GM23338 (cell line): ENCODE measurements around the gene IVD. TPM values are rescaled to one million over a fixed set of nuclear protein-coding genes. Genes with fewer than 3 reads are reported as not detected.
A peak's percentile ranks its signal among the peaks of the same experiment; 100 is the strongest.

Source experiments
- ATAC-seq: fragments of 200-7000 bp; cut with Tn5 transposase; 3 replicates; pipeline ENCODE4 v1.9.1; 2020
- DNase-seq: peaks from one replicate; pipeline ENCODE4 v3.0.0-alpha.2; 2015; ENCODE audit warnings: low spot score
- H2AFZ ChIP-seq: fragments of 200-600 bp; sonication (generic); 2 replicates; pipeline ENCODE4 v1.8.0; 2016; ENCODE audit warnings: antibody characterized with exemption, mild to moderate bottlenecking, moderate library complexity
- H3F3A ChIP-seq: fragments of 200-600 bp; sonication (generic); replicated peaks from 2 replicates; pipeline ENCODE4 v1.8.0; 2017; ENCODE audit warnings: antibody characterized with exemption, mixed run types, low read depth
- H3K27ac ChIP-seq: fragments of 200-600 bp; sonication (generic); 2 replicates; pipeline ENCODE4 v1.6.1; 2016; ENCODE audit warnings: low read depth
- H3K27me3 ChIP-seq: fragments of 200-600 bp; sonication (generic); 2 replicates; pipeline ENCODE4 v1.8.0; 2016; ENCODE audit warnings: mild to moderate bottlenecking, mixed run types, moderate library complexity; ENCODE audit not compliant: insufficient read depth
- H3K36me3 ChIP-seq: fragments of 200-600 bp; sonication (generic); 2 replicates; pipeline ENCODE4 v1.8.0; 2016; ENCODE audit warnings: mild to moderate bottlenecking; ENCODE audit not compliant: insufficient read depth
- H3K4me1 ChIP-seq: fragments of 200-600 bp; sonication (generic); 2 replicates; pipeline ENCODE4 v1.8.0; 2016; ENCODE audit warnings: mild to moderate bottlenecking, moderate library complexity; ENCODE audit not compliant: insufficient read depth
- H3K4me2 ChIP-seq: fragments of 200-600 bp; sonication (generic); 2 replicates; pipeline ENCODE4 v1.7.1; 2017; ENCODE audit warnings: mixed run types
- H3K4me3 ChIP-seq: fragments of 200-600 bp; sonication (generic); 2 replicates; pipeline ENCODE4 v1.6.1; 2016; ENCODE audit warnings: mixed run types
- H3K79me2 ChIP-seq: fragments of 200-600 bp; sonication (generic); replicated peaks from 2 replicates; pipeline ENCODE4 v1.8.0; 2017; ENCODE audit warnings: mild to moderate bottlenecking; ENCODE audit not compliant: insufficient read depth
- H3K9me2 ChIP-seq: fragments of 200-600 bp; sonication (generic); 2 replicates; pipeline ENCODE4 v1.8.0; 2017; ENCODE audit not compliant: insufficient read depth
- H4K20me1 ChIP-seq: fragments of 200-600 bp; sonication (generic); replicated peaks from 2 replicates; pipeline ENCODE4 v1.8.0; 2017; ENCODE audit warnings: mild to moderate bottlenecking; ENCODE audit not compliant: insufficient read depth
- H3K27ac Mint-ChIP-seq: 2 replicates; pipeline ENCODE4 v1.8.0; 2020; ENCODE audit warnings: inconsistent platforms, mild to moderate bottlenecking, moderate library complexity, mixed read lengths
- H3K27me3 Mint-ChIP-seq: 3 replicates; pipeline ENCODE4 v1.8.0; 2022; ENCODE audit warnings: low read depth, mild to moderate bottlenecking, moderate library complexity, mixed read lengths, inconsistent platforms; ENCODE audit not compliant: insufficient read depth, poor library complexity
- H3K36me3 Mint-ChIP-seq: 3 replicates; pipeline ENCODE4 v1.8.0; 2021; ENCODE audit warnings: low read depth, mild to moderate bottlenecking, inconsistent platforms, moderate library complexity, mixed read lengths
- H3K4me1 Mint-ChIP-seq: 3 replicates; pipeline ENCODE4 v1.8.0; 2020; ENCODE audit warnings: mild to moderate bottlenecking, inconsistent platforms, mixed read lengths
- H3K4me3 Mint-ChIP-seq: 3 replicates; pipeline ENCODE4 v1.8.0; 2021; ENCODE audit warnings: moderate library complexity, mild to moderate bottlenecking, inconsistent platforms, mixed read lengths
- H3K9me3 Mint-ChIP-seq: 3 replicates; pipeline ENCODE4 v1.8.0; 2020; ENCODE audit warnings: moderate library complexity, mild to moderate bottlenecking, inconsistent platforms, mixed read lengths
- CREB1 ChIP-seq: fragments of 250-450 bp; sonication (Bioruptor Pico); IDR thresholded peaks from 2 replicates; pipeline ENCODE4 v1.5.0; 2020; ENCODE audit warnings: low read depth, mild to moderate bottlenecking, moderate library complexity
- ETS1 ChIP-seq: IDR thresholded peaks from 2 replicates; pipeline ENCODE4 v1.6.1; 2016; ENCODE audit warnings: antibody characterized with exemption
- EZH2phosphoT487 ChIP-seq: fragments of 200-600 bp; sonication (generic); IDR thresholded peaks from one replicate; pipeline ENCODE4 v1.8.1; 2018; ENCODE audit warnings: antibody characterized with exemption; ENCODE audit not compliant: unreplicated experiment
- JUNB ChIP-seq: IDR thresholded peaks from one replicate; pipeline ENCODE4 v1.6.1; 2016; ENCODE audit warnings: antibody characterized with exemption; ENCODE audit not compliant: unreplicated experiment
- NANOG ChIP-seq: IDR thresholded peaks from 2 replicates; pipeline ENCODE4 v1.6.1; 2016; ENCODE audit warnings: antibody characterized with exemption, borderline replicate concordance
- POLR2AphosphoS5 ChIP-seq: IDR thresholded peaks from 2 replicates; pipeline ENCODE4 v1.6.1; 2016; ENCODE audit warnings: antibody characterized with exemption, low read depth
- STAT1 ChIP-seq: IDR thresholded peaks from one replicate; pipeline ENCODE4 v1.6.1; 2016; ENCODE audit warnings: antibody characterized with exemption; ENCODE audit not compliant: unreplicated experiment
- ZNF114 ChIP-seq: fragments of 250-450 bp; sonication (Bioruptor Pico); IDR thresholded peaks from 2 replicates; pipeline ENCODE4 v1.5.0; 2020; ENCODE audit warnings: mild to moderate bottlenecking, moderate library complexity
- ZNF331 ChIP-seq: fragments of 250-450 bp; sonication (Bioruptor Pico); IDR thresholded peaks from 2 replicates; pipeline ENCODE4 v1.5.0; 2020; ENCODE audit warnings: low read depth, mild to moderate bottlenecking, moderate library complexity
- polyA plus RNA-seq: library from polyadenylated mRNA; unstranded; fragments of >200 nt; fragmentation: Nextera tagmentation; extraction: Ambion mirVana; gene quantifications from 2 replicates; pipeline ENCODE4 v1.2.1, GENCODE V29; 2016
- total RNA-seq: library from RNA; depleted of rRNA; stranded (reverse); fragments of >200 nt; shearing (Covaris generic); gene quantifications from 2 replicates; pipeline ENCODE4 v1.2.3, GENCODE V29; 2014
- TF ChIP-seq, protein P1 (sequence below), 2 experiments: fragments of 200-600 bp in 1 of 2; sonication (generic) in 1 of 2; conservative IDR thresholded peaks; 2 replicates each; pipeline versions ENCODE4 v1.5.1 to v1.6.1; 2016 to 2017; ENCODE audit warnings: antibody characterized with exemption in 2 of 2, low read depth in 2 of 2, mild to moderate bottlenecking in 2 of 2, moderate library complexity in 1 of 2
- TF ChIP-seq, protein P2 (sequence below): fragments of 250-450 bp; sonication (Bioruptor Pico); IDR thresholded peaks from 2 replicates; pipeline ENCODE4 v1.5.0; 2020; ENCODE audit warnings: mild to moderate bottlenecking, moderate library complexity

IVD gene
- total and polyA plus RNA-seq, 2 experiments from 2014 or later, result 54.1 to 75.4 TPM

- no peak overlapping the region for H3K4me3 Mint-ChIP-seq
These were observed 42.8 kb downstream of the IVD start for GRCh38 chr15:40448354-40448753.

DNA sequence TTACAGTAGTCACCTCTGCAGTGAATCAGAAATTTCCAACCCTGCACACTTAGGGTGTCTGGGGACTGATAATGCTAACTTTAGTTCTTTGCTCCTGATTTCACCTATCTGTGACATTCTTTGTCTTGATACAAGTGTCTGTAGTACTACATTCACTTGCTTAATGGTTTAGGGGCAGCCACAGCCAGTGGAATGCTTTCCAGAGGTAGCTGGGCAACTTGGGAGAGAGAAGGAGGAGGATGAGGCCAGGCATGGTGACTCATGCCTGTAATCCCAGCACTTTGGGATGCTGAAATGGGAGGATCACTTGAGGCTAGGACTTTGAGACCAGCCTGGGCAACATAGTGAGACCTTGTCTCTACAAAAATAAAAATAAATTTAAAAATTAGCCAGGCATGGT is 43.7 kb downstream of the IVD start:
- Histone ChIP-seq H3K4me2 (no peak overlapping the region), H3K36me3 (no peaks in the 10 kb centered on the region), H3K79me2 (peaks cover 100% of the 10 kb centered on the region), H3K9me2 (no peaks in the 10 kb centered on the region), H3K27me3 (no peaks in the 10 kb centered on the region), H3K27ac (peak overlapping the region; percentile 36; the same call in 1 of the 2 replicates), H4K20me1 (peaks cover 78% of the 10 kb centered on the region), H2AFZ (no peak overlapping the region), H3K4me1 (peaks cover 58% of the 10 kb centered on the region), H3K4me3 (no peak overlapping the region), H3F3A (no peaks in the 10 kb centered on the region)
- no peak for ATAC-seq
- Mint-ChIP-seq H3K4me3 (no peak overlapping the region), H3K36me3 (peaks cover 27% of the 10 kb centered on the region; the same call in 2 of the 3 replicates), H3K9me3 (no peaks in the 10 kb centered on the region), H3K27me3 (peaks cover 25% of the 10 kb centered on the region), H3K4me1 (peaks cover 74% of the 10 kb centered on the region), H3K27ac (no peak overlapping the region)
- no peak for DNase-seq
- TF ChIP-seq POLR2AphosphoS5 (no peak), CREB1 (CRISPR knock-in tag) (no peak), JUNB (no peak), ZNF114 (CRISPR knock-in tag) (no peak), ZNF331 (no peak), EZH2phosphoT487 (no peak), ETS1 (no peak), NANOG (no peak), STAT1 (no peak)
- TF ChIP-seq, protein P1, sequence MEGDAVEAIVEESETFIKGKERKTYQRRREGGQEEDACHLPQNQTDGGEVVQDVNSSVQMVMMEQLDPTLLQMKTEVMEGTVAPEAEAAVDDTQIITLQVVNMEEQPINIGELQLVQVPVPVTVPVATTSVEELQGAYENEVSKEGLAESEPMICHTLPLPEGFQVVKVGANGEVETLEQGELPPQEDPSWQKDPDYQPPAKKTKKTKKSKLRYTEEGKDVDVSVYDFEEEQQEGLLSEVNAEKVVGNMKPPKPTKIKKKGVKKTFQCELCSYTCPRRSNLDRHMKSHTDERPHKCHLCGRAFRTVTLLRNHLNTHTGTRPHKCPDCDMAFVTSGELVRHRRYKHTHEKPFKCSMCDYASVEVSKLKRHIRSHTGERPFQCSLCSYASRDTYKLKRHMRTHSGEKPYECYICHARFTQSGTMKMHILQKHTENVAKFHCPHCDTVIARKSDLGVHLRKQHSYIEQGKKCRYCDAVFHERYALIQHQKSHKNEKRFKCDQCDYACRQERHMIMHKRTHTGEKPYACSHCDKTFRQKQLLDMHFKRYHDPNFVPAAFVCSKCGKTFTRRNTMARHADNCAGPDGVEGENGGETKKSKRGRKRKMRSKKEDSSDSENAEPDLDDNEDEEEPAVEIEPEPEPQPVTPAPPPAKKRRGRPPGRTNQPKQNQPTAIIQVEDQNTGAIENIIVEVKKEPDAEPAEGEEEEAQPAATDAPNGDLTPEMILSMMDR (conservative IDR thresholded peaks at IDR 0.05; ENCODE audit: low read depth in 2 of 2), result no peak
- TF ChIP-seq, protein P2, sequence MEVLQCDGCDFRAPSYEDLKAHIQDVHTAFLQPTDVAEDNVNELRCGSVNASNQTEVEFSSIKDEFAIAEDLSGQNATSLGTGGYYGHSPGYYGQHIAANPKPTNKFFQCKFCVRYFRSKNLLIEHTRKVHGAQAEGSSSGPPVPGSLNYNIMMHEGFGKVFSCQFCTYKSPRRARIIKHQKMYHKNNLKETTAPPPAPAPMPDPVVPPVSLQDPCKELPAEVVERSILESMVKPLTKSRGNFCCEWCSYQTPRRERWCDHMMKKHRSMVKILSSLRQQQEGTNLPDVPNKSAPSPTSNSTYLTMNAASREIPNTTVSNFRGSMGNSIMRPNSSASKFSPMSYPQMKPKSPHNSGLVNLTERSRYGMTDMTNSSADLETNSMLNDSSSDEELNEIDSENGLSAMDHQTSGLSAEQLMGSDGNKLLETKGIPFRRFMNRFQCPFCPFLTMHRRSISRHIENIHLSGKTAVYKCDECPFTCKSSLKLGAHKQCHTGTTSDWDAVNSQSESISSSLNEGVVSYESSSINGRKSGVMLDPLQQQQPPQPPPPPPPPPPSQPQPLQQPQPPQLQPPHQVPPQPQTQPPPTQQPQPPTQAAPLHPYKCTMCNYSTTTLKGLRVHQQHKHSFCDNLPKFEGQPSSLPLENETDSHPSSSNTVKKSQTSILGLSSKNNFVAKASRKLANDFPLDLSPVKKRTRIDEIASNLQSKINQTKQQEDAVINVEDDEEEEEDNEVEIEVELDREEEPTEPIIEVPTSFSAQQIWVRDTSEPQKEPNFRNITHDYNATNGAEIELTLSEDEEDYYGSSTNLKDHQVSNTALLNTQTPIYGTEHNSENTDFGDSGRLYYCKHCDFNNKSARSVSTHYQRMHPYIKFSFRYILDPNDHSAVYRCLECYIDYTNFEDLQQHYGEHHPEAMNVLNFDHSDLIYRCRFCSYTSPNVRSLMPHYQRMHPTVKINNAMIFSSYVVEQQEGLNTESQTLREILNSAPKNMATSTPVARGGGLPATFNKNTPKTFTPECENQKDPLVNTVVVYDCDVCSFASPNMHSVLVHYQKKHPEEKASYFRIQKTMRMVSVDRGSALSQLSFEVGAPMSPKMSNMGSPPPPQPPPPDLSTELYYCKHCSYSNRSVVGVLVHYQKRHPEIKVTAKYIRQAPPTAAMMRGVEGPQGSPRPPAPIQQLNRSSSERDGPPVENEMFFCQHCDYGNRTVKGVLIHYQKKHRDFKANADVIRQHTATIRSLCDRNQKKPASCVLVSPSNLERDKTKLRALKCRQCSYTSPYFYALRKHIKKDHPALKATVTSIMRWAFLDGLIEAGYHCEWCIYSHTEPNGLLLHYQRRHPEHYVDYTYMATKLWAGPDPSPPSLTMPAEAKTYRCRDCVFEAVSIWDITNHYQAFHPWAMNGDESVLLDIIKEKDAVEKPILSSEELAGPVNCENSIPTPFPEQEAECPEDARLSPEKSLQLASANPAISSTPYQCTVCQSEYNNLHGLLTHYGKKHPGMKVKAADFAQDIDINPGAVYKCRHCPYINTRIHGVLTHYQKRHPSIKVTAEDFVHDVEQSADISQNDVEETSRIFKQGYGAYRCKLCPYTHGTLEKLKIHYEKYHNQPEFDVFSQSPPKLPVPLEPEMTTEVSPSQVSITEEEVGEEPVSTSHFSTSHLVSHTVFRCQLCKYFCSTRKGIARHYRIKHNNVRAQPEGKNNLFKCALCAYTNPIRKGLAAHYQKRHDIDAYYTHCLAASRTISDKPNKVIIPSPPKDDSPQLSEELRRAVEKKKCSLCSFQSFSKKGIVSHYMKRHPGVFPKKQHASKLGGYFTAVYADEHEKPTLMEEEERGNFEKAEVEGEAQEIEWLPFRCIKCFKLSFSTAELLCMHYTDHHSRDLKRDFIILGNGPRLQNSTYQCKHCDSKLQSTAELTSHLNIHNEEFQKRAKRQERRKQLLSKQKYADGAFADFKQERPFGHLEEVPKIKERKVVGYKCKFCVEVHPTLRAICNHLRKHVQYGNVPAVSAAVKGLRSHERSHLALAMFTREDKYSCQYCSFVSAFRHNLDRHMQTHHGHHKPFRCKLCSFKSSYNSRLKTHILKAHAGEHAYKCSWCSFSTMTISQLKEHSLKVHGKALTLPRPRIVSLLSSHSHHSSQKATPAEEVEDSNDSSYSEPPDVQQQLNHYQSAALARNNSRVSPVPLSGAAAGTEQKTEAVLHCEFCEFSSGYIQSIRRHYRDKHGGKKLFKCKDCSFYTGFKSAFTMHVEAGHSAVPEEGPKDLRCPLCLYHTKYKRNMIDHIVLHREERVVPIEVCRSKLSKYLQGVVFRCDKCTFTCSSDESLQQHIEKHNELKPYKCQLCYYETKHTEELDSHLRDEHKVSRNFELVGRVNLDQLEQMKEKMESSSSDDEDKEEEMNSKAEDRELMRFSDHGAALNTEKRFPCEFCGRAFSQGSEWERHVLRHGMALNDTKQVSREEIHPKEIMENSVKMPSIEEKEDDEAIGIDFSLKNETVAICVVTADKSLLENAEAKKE (CRISPR knock-in tag), result no peak

More at GRCh38 chr15:40448354-40448753, 42.8 kb downstream of the IVD start:
- no peak overlapping the region for H3K4me2 ChIP-seq
- Mint-ChIP-seq H3K36me3 (peaks cover 30% of the 10 kb centered on the region), H3K27ac (no peak overlapping the region), H3K9me3 (no peaks in the 10 kb centered on the region), H3K4me1 (peaks cover 74% of the 10 kb centered on the region), H3K27me3 (peaks cover 28% of the 10 kb centered on the region)
- no peak for ATAC-seq
- no peak overlapping the region for H3K27ac ChIP-seq
- H3K9me2 ChIP-seq, result no peaks in the 10 kb centered on the region
- H3K27me3 ChIP-seq, result no peaks in the 10 kb centered on the region
- no peaks in the 10 kb centered on the region for H3K36me3 ChIP-seq
- H3F3A ChIP-seq, result no peaks in the 10 kb centered on the region
- no peak for TF ChIP-seq EZH2phosphoT487
- H3K4me1 ChIP-seq, result peaks cover 64% of the 10 kb centered on the region
- peaks cover 100% of the 10 kb centered on the region for H3K79me2 ChIP-seq
- peaks cover 84% of the 10 kb centered on the region for H4K20me1 ChIP-seq
- DNase-seq, result no peak
- no peak overlapping the region for H3K4me3 ChIP-seq
- H2AFZ ChIP-seq, result no peak overlapping the region
